Measurements from ENCODE around the gene TNIP3.

DNA sequence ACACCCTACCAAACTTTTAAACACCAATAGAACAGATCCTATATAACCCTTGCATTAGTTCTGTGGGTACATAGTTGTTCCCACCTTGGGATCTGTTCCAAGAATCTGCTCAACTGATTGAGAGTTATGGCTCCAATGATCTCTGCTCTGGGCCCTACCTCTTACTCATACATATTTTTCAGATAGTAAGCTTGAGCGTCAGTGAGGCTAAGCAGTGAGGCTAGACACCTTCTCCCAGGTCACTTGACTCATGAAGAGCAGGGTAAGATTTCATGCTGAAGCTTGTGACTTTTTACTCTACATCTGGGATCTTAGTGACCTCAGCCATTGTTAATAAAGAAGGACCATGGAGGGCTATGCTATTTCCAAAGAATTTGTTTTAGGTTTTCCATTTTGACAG is 23.1 kb upstream of the TNIP3 start:
- TF ChIP-seq, protein P1, sequence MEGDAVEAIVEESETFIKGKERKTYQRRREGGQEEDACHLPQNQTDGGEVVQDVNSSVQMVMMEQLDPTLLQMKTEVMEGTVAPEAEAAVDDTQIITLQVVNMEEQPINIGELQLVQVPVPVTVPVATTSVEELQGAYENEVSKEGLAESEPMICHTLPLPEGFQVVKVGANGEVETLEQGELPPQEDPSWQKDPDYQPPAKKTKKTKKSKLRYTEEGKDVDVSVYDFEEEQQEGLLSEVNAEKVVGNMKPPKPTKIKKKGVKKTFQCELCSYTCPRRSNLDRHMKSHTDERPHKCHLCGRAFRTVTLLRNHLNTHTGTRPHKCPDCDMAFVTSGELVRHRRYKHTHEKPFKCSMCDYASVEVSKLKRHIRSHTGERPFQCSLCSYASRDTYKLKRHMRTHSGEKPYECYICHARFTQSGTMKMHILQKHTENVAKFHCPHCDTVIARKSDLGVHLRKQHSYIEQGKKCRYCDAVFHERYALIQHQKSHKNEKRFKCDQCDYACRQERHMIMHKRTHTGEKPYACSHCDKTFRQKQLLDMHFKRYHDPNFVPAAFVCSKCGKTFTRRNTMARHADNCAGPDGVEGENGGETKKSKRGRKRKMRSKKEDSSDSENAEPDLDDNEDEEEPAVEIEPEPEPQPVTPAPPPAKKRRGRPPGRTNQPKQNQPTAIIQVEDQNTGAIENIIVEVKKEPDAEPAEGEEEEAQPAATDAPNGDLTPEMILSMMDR (IDR thresholded peaks at IDR 0.05; ENCODE audit: low read depth, low read length), result no peak
- TF ChIP-seq EZH2phosphoT487 (IDR thresholded peaks at IDR 0.05; ENCODE audit: low read depth), result no peak

Measured in OCI-LY3 (cell line).